ENCODE measurements around the gene DDO.

Gene DDO

GRCh38 chr6:110378552-110378951 is 36.8 kb downstream of the DDO start:
- Histone ChIP-seq H3K79me1 (ENCODE audit: low read length) (no peaks in the 10 kb centered on the region), H4K8ac (ENCODE audit: low read depth, low read length) (no peak overlapping the region), H3K4me2 (ENCODE audit: low read length) (no peak overlapping the region), H3K79me2 (ENCODE audit: control insufficient read depth, insufficient read depth, low read length) (no peaks in the 10 kb centered on the region), H3K23ac (ENCODE audit: low read length) (no peak overlapping the region), H2BK120ac (ENCODE audit: low read depth, low read length) (no peak overlapping the region), H4K5ac (ENCODE audit: low read length) (no peak overlapping the region), H3K4me1 (ENCODE audit: control insufficient read depth, low read depth, low read length) (no peaks in the 10 kb centered on the region), H2BK15ac (replicated peaks; ENCODE audit: low read depth) (no peak overlapping the region), H2BK5ac (ENCODE audit: low read length) (no peak overlapping the region), H3K4ac (ENCODE audit: low read depth, low read length) (no peak overlapping the region), H3K4me3 (ENCODE audit: low read length) (no peak overlapping the region), H3K36me3 (ENCODE audit: control insufficient read depth, insufficient read depth, low read length) (no peaks in the 10 kb centered on the region), H3K27ac (ENCODE audit: low read depth, low read length) (no peak overlapping the region), H2AK5ac (ENCODE audit: low read length) (no peak overlapping the region), H3K9ac (ENCODE audit: low read length) (no peak overlapping the region), H3K18ac (ENCODE audit: low read length) (no peak overlapping the region), H3K27me3 (ENCODE audit: insufficient read depth, low read length, poor library complexity) (no peaks in the 10 kb centered on the region), H3K56ac (ENCODE audit: low read length) (no peak overlapping the region)
- WGBS (ENCODE audit: extremely low coverage, insufficient coverage, low lambda C conversion rate) = no CpG with 5 or more reads among the region's 9 CpGs
- DNase-seq = peak; percentile 57

DNA sequence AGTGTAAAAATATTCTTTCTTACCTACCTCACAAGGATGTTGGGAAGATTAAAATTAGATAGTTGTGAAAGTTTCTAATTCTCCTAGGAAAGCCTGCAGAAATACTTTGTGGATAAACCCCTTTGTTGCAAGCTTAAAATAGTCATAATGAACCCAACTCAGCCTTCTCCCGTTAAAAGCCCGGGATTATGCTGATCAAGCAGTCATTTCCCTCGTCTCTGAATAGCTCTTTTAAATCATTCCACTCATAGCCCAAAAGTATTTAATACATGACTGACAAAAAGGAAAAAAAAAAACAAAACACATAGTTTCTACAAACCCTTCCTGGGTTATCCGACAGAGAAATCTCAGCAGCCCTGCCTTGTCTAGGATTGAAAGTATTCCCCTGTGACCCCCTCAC is 46.3 kb downstream of the DDO start:
- H3K27me3 ChIP-seq (ENCODE audit: insufficient read depth, low read length, poor library complexity) = no peaks in the 10 kb centered on the region

DNA sequence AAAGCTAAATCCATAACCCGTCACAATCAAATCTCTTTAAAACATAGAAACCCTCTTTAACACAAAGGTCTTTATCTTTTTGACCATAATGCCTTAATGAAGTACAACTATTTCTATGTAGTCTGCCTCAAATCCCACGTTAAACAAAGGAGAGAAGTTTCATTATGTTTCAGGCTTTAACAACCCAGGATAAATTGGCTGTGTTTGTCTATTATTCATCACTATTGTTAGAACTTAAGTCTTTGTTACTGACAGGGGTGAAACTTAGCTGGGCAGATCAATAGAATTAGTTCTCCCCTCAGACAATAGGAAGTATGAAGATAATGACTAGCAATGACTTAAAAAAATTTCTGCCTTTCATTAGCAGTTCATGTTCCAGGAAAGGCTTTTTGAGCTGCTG is 47.1 kb downstream of the DDO start:
- Histone ChIP-seq H2AK5ac (ENCODE audit: low read length) (no peak overlapping the region), H3K23ac (ENCODE audit: low read length) (no peak overlapping the region), H3K18ac (ENCODE audit: low read length) (no peak overlapping the region), H3K56ac (ENCODE audit: low read length) (no peak overlapping the region), H3K4ac (ENCODE audit: low read depth, low read length) (no peak overlapping the region), H3K4me2 (ENCODE audit: low read length) (no peak overlapping the region), H3K27me3 (ENCODE audit: insufficient read depth, low read length, poor library complexity) (no peaks in the 10 kb centered on the region), H3K79me1 (ENCODE audit: low read length) (no peaks in the 10 kb centered on the region), H4K5ac (ENCODE audit: low read length) (no peak overlapping the region), H3K4me3 (ENCODE audit: low read length) (no peak overlapping the region), H2BK15ac (replicated peaks; ENCODE audit: low read depth) (no peak overlapping the region), H3K27ac (ENCODE audit: low read depth, low read length) (no peak overlapping the region), H3K36me3 (ENCODE audit: control insufficient read depth, insufficient read depth, low read length) (no peaks in the 10 kb centered on the region), H2BK120ac (ENCODE audit: low read depth, low read length) (no peak overlapping the region), H3K79me2 (ENCODE audit: control insufficient read depth, insufficient read depth, low read length) (no peaks in the 10 kb centered on the region), H2BK5ac (ENCODE audit: low read length) (no peak overlapping the region), H3K4me1 (ENCODE audit: control insufficient read depth, low read depth, low read length) (no peaks in the 10 kb centered on the region), H4K8ac (ENCODE audit: low read depth, low read length) (no peak overlapping the region), H3K9ac (ENCODE audit: low read length) (no peak overlapping the region)
- no peak for DNase-seq
- 100% methylated on average over 1 of the region's 2 CpGs for whole genome bisulfite sequencing (ENCODE audit: extremely low coverage, insufficient coverage, low lambda C conversion rate)

More for the DNA sequence above, 46.3 kb downstream of the DDO start:
- H3K4ac ChIP-seq (ENCODE audit: low read depth, low read length) = no peak overlapping the region
- H3K79me2 ChIP-seq (ENCODE audit: control insufficient read depth, insufficient read depth, low read length) = no peaks in the 10 kb centered on the region
- no peak overlapping the region for H2BK5ac ChIP-seq (ENCODE audit: low read length)
- no peak overlapping the region for H3K56ac ChIP-seq (ENCODE audit: low read length)
- no peak overlapping the region for H3K23ac ChIP-seq (ENCODE audit: low read length)
- no peak overlapping the region for H3K4me3 ChIP-seq (ENCODE audit: low read length)
- no CpG with 5 or more reads among the region's 4 CpGs for whole genome bisulfite sequencing (ENCODE audit: extremely low coverage, insufficient coverage, low lambda C conversion rate)
- H3K4me2 ChIP-seq (ENCODE audit: low read length) = no peak overlapping the region
- no peak overlapping the region for H4K5ac ChIP-seq (ENCODE audit: low read length)
- no peak overlapping the region for H2BK15ac ChIP-seq (replicated peaks; ENCODE audit: low read depth)
- H2AK5ac ChIP-seq (ENCODE audit: low read length) = no peak overlapping the region
- H3K36me3 ChIP-seq (ENCODE audit: control insufficient read depth, insufficient read depth, low read length) = no peaks in the 10 kb centered on the region
- H4K8ac ChIP-seq (ENCODE audit: low read depth, low read length) = no peak overlapping the region
- no peaks in the 10 kb centered on the region for H3K4me1 ChIP-seq (ENCODE audit: control insufficient read depth, low read depth, low read length)
- H2BK120ac ChIP-seq (ENCODE audit: low read depth, low read length) = no peak overlapping the region
- H3K9ac ChIP-seq (ENCODE audit: low read length) = no peak overlapping the region
- H3K18ac ChIP-seq (ENCODE audit: low read length) = no peak overlapping the region
- H3K79me1 ChIP-seq (ENCODE audit: low read length) = no peaks in the 10 kb centered on the region
- H3K27ac ChIP-seq (ENCODE audit: low read depth, low read length) = no peak overlapping the region
- DNase-seq = no peak

- no peaks in the 10 kb centered on the region for H3K79me2 ChIP-seq (ENCODE audit: control insufficient read depth, insufficient read depth, low read length)
- no peak overlapping the region for H3K18ac ChIP-seq (ENCODE audit: low read length)
- no peak overlapping the region for H3K9ac ChIP-seq (ENCODE audit: low read length)
- no peak overlapping the region for H3K56ac ChIP-seq (ENCODE audit: low read length)
- H2BK15ac ChIP-seq (replicated peaks; ENCODE audit: low read depth) = no peak overlapping the region
- no CpG with 5 or more reads among the region's 1 CpG for WGBS (ENCODE audit: extremely low coverage, insufficient coverage, low lambda C conversion rate)
- no peak overlapping the region for H2BK120ac ChIP-seq (ENCODE audit: low read depth, low read length)
- H3K79me1 ChIP-seq (ENCODE audit: low read length) = no peaks in the 10 kb centered on the region
- no peak overlapping the region for H2BK5ac ChIP-seq (ENCODE audit: low read length)
- no peaks in the 10 kb centered on the region for H3K27me3 ChIP-seq (ENCODE audit: insufficient read depth, low read length, poor library complexity)
- no peak overlapping the region for H2AK5ac ChIP-seq (ENCODE audit: low read length)
- DNase-seq = no peak
- H4K8ac ChIP-seq (ENCODE audit: low read depth, low read length) = no peak overlapping the region
- no peaks in the 10 kb centered on the region for H3K4me1 ChIP-seq (ENCODE audit: control insufficient read depth, low read depth, low read length)
- H3K4me3 ChIP-seq (ENCODE audit: low read length) = no peak overlapping the region
- H3K36me3 ChIP-seq (ENCODE audit: control insufficient read depth, insufficient read depth, low read length) = no peaks in the 10 kb centered on the region
- H3K23ac ChIP-seq (ENCODE audit: low read length) = no peak overlapping the region
- no peak overlapping the region for H3K4me2 ChIP-seq (ENCODE audit: low read length)
- H3K4ac ChIP-seq (ENCODE audit: low read depth, low read length) = no peak overlapping the region
- no peak overlapping the region for H4K5ac ChIP-seq (ENCODE audit: low read length)
- H3K27ac ChIP-seq (ENCODE audit: low read depth, low read length) = no peak overlapping the region
Measured at GRCh38 chr6:110367825-110368224, 47.5 kb downstream of the DDO start.

- H3K4me1 ChIP-seq (ENCODE audit: control insufficient read depth, low read depth, low read length) = no peaks in the 10 kb centered on the region
Measured at GRCh38 chr6:110366975-110367374, 48.4 kb downstream of the DDO start.

GRCh38 chr6:110366256-110366655 is 49.1 kb downstream of the DDO start:
- Histone ChIP-seq H3K23ac (ENCODE audit: low read length) (no peak overlapping the region), H3K27me3 (ENCODE audit: insufficient read depth, low read length, poor library complexity) (no peaks in the 10 kb centered on the region), H3K4ac (ENCODE audit: low read depth, low read length) (no peak overlapping the region), H3K79me2 (ENCODE audit: control insufficient read depth, insufficient read depth, low read length) (no peaks in the 10 kb centered on the region), H3K27ac (ENCODE audit: low read depth, low read length) (no peak overlapping the region), H4K5ac (ENCODE audit: low read length) (no peak overlapping the region), H3K79me1 (ENCODE audit: low read length) (no peaks in the 10 kb centered on the region), H3K18ac (ENCODE audit: low read length) (no peak overlapping the region), H3K4me3 (ENCODE audit: low read length) (no peak overlapping the region), H3K9ac (ENCODE audit: low read length) (no peak overlapping the region), H3K4me2 (ENCODE audit: low read length) (no peak overlapping the region), H3K4me1 (ENCODE audit: control insufficient read depth, low read depth, low read length) (no peaks in the 10 kb centered on the region), H4K8ac (ENCODE audit: low read depth, low read length) (no peak overlapping the region), H3K56ac (ENCODE audit: low read length) (no peak overlapping the region), H2BK120ac (ENCODE audit: low read depth, low read length) (no peak overlapping the region), H2BK15ac (replicated peaks; ENCODE audit: low read depth) (no peak overlapping the region), H3K36me3 (ENCODE audit: control insufficient read depth, insufficient read depth, low read length) (no peaks in the 10 kb centered on the region), H2BK5ac (ENCODE audit: low read length) (no peak overlapping the region), H2AK5ac (ENCODE audit: low read length) (no peak overlapping the region)
- no CpG with 5 or more reads among the region's 2 CpGs for WGBS (ENCODE audit: extremely low coverage, insufficient coverage, low lambda C conversion rate)
- peak; percentile 13 for DNase-seq

More at GRCh38 chr6:110366975-110367374, 48.4 kb downstream of the DDO start:
- H3K79me1 ChIP-seq (ENCODE audit: low read length) = no peaks in the 10 kb centered on the region
- H2AK5ac ChIP-seq (ENCODE audit: low read length) = no peak overlapping the region
- H2BK5ac ChIP-seq (ENCODE audit: low read length) = no peak overlapping the region
- no peak for DNase-seq
- no peak overlapping the region for H3K4me3 ChIP-seq (ENCODE audit: low read length)
- H3K27me3 ChIP-seq (ENCODE audit: insufficient read depth, low read length, poor library complexity) = no peaks in the 10 kb centered on the region
- no peak overlapping the region for H2BK15ac ChIP-seq (replicated peaks; ENCODE audit: low read depth)
- H3K23ac ChIP-seq (ENCODE audit: low read length) = no peak overlapping the region
- no peak overlapping the region for H4K5ac ChIP-seq (ENCODE audit: low read length)
- H2BK120ac ChIP-seq (ENCODE audit: low read depth, low read length) = no peak overlapping the region
- H3K27ac ChIP-seq (ENCODE audit: low read depth, low read length) = no peak overlapping the region
- no peak overlapping the region for H3K9ac ChIP-seq (ENCODE audit: low read length)
- no peaks in the 10 kb centered on the region for H3K36me3 ChIP-seq (ENCODE audit: control insufficient read depth, insufficient read depth, low read length)
- H3K4me2 ChIP-seq (ENCODE audit: low read length) = no peak overlapping the region
- H3K79me2 ChIP-seq (ENCODE audit: control insufficient read depth, insufficient read depth, low read length) = no peaks in the 10 kb centered on the region
- H3K56ac ChIP-seq (ENCODE audit: low read length) = no peak overlapping the region
- WGBS (ENCODE audit: extremely low coverage, insufficient coverage, low lambda C conversion rate) = no CpG with 5 or more reads among the region's 2 CpGs
- H3K4ac ChIP-seq (ENCODE audit: low read depth, low read length) = no peak overlapping the region
- H3K18ac ChIP-seq (ENCODE audit: low read length) = no peak overlapping the region
- no peak overlapping the region for H4K8ac ChIP-seq (ENCODE audit: low read depth, low read length)

All from mesendoderm (in vitro differentiated cells).